Vagina (tissue), 2 donors: Measurements from ENCODE around the gene NCBP1. TPM values are rescaled to one million over a fixed set of nuclear protein-coding genes. Genes with fewer than 3 reads are reported as not detected.

ENCODE experiments used
- DNase-seq, 2 donors: peaks; one replicate each; pipeline ENCODE4 v3.0.0-alpha.2; 2017; ENCODE audit errors: extremely low spot score in 2 of 2
- H3K27ac ChIP-seq: fragments of 200-600 bp; sonication (generic); one replicate; pipeline ENCODE4 v1.5.1; 2019
- H3K27me3 ChIP-seq: fragments of 200-600 bp; sonication (generic); one replicate; pipeline ENCODE4 v1.5.1; 2019
- H3K36me3 ChIP-seq, 2 donors: fragments of 200-600 bp; sonication (generic); one replicate each; pipeline ENCODE4 v1.5.1; 2017 to 2019
- H3K4me1 ChIP-seq: fragments of 200-600 bp; sonication (generic); one replicate; pipeline ENCODE4 v1.5.1; 2019
- H3K4me3 ChIP-seq, 2 donors: fragments of 200-600 bp; sonication (generic); 1 replicate in 1 of 2; 2 replicates in 1 of 2; pipeline ENCODE4 v1.5.1; 2016 to 2019
- H3K9me3 ChIP-seq: fragments of 200-600 bp; sonication (generic); one replicate; pipeline ENCODE4 v1.5.1; 2019
- POLR2A ChIP-seq, 2 donors: fragments of 450-650 bp; IDR thresholded peaks; one replicate each; pipeline ENCODE4 v1.6.1; 2017; ENCODE audit warnings: antibody characterized with exemption in 2 of 2, mild to moderate bottlenecking in 2 of 2, moderate library complexity in 2 of 2
- POLR2AphosphoS5 ChIP-seq, 2 donors: sonication (generic); formaldehyde crosslinking; IDR thresholded peaks; one replicate each; pipeline ENCODE4 v1.9.0; 2017; ENCODE audit warnings: antibody characterized with exemption in 2 of 2, mild to moderate bottlenecking in 2 of 2, low read depth in 1 of 2; ENCODE audit not compliant: insufficient read depth in 1 of 2
- intact Hi-C: fragments of 100-400 bp; cut with DNase I; formaldehyde crosslinking; loops from one replicate; pipeline ENCODE4 v1.15.1; 2023
- total RNA-seq: library from RNA; depleted of rRNA; stranded (reverse); fragments of >200 nt; gene quantifications from one replicate; pipeline ENCODE4 v1.2.3, GENCODE V29; 2016
- TF ChIP-seq, protein P1 (sequence below), 3 experiments: fragments of 450-650 bp in 2 of 3; fragments of 200-600 bp in 1 of 3; sonication (generic) in 1 of 3; IDR thresholded peaks; one replicate each; pipeline ENCODE4 v1.5.1; 2017 to 2019; ENCODE audit warnings: antibody characterized with exemption in 3 of 3, mild to moderate bottlenecking in 2 of 3, moderate library complexity in 2 of 3

The NCBP1 gene
- total RNA-seq, 1 donor from 2014 or later: 23.3 TPM

DNA sequence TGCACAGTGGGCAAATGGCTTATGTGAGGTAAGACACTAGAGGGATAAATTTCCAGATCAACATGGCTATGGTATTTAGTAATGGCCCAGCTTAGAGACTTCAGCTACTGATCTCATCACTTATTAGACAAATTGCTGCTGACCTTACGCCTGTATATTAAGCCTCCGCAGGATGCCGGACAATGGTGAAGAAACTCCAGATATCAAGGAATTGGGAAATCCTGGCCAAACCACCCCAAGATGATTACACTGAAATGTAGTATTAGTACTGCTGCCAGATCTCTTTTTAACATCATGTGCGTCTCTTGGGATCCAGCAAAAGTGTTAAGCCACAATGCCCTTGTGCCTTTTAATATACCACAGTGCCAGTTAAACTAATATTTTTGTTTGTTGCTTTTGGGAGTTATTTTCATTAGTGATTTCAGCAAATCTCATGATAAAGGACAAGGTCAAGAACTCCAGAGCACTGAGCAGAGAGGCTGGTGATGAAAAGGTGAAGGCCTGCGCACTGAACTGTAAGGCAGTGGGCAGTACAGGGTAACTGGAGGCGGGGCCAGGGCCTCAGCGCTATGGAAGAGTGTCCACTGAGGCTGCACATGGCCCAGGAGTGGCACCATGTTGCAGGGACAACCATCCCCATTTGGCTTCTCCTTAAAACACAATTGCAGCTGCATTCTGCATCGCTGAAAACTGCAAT, 32.9 kb upstream of the NCBP1 start:
- H3K4me3 ChIP-seq: no peak overlapping the region
- TF ChIP-seq, protein P1, sequence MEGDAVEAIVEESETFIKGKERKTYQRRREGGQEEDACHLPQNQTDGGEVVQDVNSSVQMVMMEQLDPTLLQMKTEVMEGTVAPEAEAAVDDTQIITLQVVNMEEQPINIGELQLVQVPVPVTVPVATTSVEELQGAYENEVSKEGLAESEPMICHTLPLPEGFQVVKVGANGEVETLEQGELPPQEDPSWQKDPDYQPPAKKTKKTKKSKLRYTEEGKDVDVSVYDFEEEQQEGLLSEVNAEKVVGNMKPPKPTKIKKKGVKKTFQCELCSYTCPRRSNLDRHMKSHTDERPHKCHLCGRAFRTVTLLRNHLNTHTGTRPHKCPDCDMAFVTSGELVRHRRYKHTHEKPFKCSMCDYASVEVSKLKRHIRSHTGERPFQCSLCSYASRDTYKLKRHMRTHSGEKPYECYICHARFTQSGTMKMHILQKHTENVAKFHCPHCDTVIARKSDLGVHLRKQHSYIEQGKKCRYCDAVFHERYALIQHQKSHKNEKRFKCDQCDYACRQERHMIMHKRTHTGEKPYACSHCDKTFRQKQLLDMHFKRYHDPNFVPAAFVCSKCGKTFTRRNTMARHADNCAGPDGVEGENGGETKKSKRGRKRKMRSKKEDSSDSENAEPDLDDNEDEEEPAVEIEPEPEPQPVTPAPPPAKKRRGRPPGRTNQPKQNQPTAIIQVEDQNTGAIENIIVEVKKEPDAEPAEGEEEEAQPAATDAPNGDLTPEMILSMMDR (IDR thresholded peaks at IDR 0.05): no peak
- TF ChIP-seq POLR2AphosphoS5 (IDR thresholded peaks at IDR 0.05; ENCODE audit: insufficient read depth in 1 of 2, low read depth in 1 of 2) (no peak), POLR2A (IDR thresholded peaks at IDR 0.05) (no peak)
- H3K27me3 ChIP-seq: no peaks in the 10 kb centered on the region
- intact Hi-C loops: no loop called here
- peaks cover 0 to 46% of the 10 kb centered on the region in 2 donors for H3K36me3 ChIP-seq
- peaks cover 20% of the 10 kb centered on the region for H3K4me1 ChIP-seq
- DNase-seq: no peak
- H3K27ac ChIP-seq: no peak overlapping the region
- H3K9me3 ChIP-seq: no peaks in the 10 kb centered on the region

DNA sequence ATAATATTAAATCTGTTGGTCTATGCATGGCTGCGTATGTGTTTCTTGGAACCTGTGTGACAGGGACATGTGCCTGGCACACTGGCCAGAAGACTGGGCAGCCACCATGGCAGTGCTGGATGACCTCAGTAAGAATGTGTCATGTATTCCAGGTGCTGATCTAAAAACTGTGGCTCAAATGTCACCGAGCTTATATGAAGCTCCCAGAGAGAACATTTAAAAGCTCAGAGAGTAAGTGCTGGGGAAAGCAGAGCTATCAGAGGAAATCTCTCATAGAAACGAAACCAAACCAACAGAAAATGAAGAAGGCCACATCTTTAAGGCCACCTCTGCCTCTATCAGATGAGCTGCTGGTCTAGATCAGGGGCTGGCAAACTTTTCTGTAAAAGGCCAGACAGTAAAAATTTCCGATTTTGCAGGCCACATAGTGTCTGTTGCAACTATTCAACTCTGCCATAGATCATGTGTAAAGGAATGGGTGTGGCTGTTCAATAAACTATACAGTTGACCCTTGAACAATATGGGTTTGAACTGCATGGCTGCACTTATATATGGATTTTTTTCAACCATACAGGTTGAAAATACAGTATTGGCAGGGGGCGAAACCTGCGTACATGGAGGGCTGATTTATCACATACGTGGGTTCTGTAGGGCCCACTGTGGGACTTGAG, 32.3 kb upstream of the NCBP1 start:
- no peak for TF ChIP-seq POLR2A (IDR thresholded peaks at IDR 0.05)
- no peak for TF ChIP-seq POLR2AphosphoS5 (IDR thresholded peaks at IDR 0.05; ENCODE audit: insufficient read depth in 1 of 2, low read depth in 1 of 2)
- TF ChIP-seq, protein P1 (IDR thresholded peaks at IDR 0.05): no peak
- intact Hi-C loops: no loop called here
- H3K36me3 ChIP-seq: peaks cover 0 to 46% of the 10 kb centered on the region in 2 donors

GRCh38 chr9:97602430-97602829, 31.2 kb upstream of the NCBP1 start:
- no peak overlapping the region for H3K27ac ChIP-seq
- H3K9me3 ChIP-seq: no peaks in the 10 kb centered on the region
- H3K4me1 ChIP-seq: peaks cover 10% of the 10 kb centered on the region
- no peaks in the 10 kb centered on the region for H3K27me3 ChIP-seq
- DNase-seq: no peak
- no peak for TF ChIP-seq POLR2AphosphoS5 (IDR thresholded peaks at IDR 0.05; ENCODE audit: insufficient read depth in 1 of 2, low read depth in 1 of 2)
- TF ChIP-seq, protein P1 (IDR thresholded peaks at IDR 0.05): no peak
- no peak overlapping the region for H3K4me3 ChIP-seq
- intact Hi-C loops: no loop called here
- peaks cover 0 to 46% of the 10 kb centered on the region in 2 donors for H3K36me3 ChIP-seq

More for the DNA sequence above, 32.3 kb upstream of the NCBP1 start:
- H3K27me3 ChIP-seq: no peaks in the 10 kb centered on the region
- H3K4me3 ChIP-seq: no peak overlapping the region
- no peak overlapping the region for H3K27ac ChIP-seq
- H3K4me1 ChIP-seq: peaks cover 20% of the 10 kb centered on the region
- no peaks in the 10 kb centered on the region for H3K9me3 ChIP-seq
- DNase-seq: no peak

GRCh38 chr9:97604901-97605645, 28.5 kb upstream of the NCBP1 start:
- H3K4me3 ChIP-seq: no peak overlapping the region
- no peak overlapping the region for H3K27ac ChIP-seq
- DNase-seq: no peak
- intact Hi-C loops: no loop called here
- TF ChIP-seq POLR2AphosphoS5 (IDR thresholded peaks at IDR 0.05; ENCODE audit: insufficient read depth in 1 of 2, low read depth in 1 of 2): peak in 1 of 2 donors; percentile 13
- TF ChIP-seq, protein P1 (IDR thresholded peaks at IDR 0.05): no peak
- no peaks in the 10 kb centered on the region for H3K27me3 ChIP-seq
- peaks cover 0 to 47% of the 10 kb centered on the region in 2 donors for H3K36me3 ChIP-seq
- H3K9me3 ChIP-seq: no peaks in the 10 kb centered on the region
- no peaks in the 10 kb centered on the region for H3K4me1 ChIP-seq
